ENCODE measurements around the gene KHSRP.
"Not testable (repeated sequence)": the region's sequence is repeated elsewhere in the genome, so short reads cannot be mapped to it uniquely, and the experiment has no call there.

Gene KHSRP

GRCh38 chr19:6450166-6450565, 25.6 kb upstream of the KHSRP start:
- no peak for DNase-seq

GRCh38 chr19:6448045-6448444, 23.4 kb upstream of the KHSRP start:
- DNase-seq: no peak

GRCh38 chr19:6446452-6446851, 21.8 kb upstream of the KHSRP start:
- DNase-seq: no peak

- no peak for DNase-seq
Observed at GRCh38 chr19:6443986-6444385, 19.4 kb upstream of the KHSRP start.

- DNase-seq: no peak
Observed at GRCh38 chr19:6442087-6442688, 17.6 kb upstream of the KHSRP start.

GRCh38 chr19:6440905-6441304, 16.3 kb upstream of the KHSRP start:
- DNase-seq: no peak

GRCh38 chr19:6439743-6440142, 15.1 kb upstream of the KHSRP start:
- DNase-seq: no peak

- no peak for DNase-seq
Observed at GRCh38 chr19:6433663-6434062, 9.1 kb upstream of the KHSRP start, which contains the start of gene SLC25A41. Gene SLC25A41, minus strand, starts transcription at chr19:6433763. Its CDS starts 70 bp downstream, at chr19:6433693.

GRCh38 chr19:6433165-6433564, 8.6 kb upstream of the KHSRP start:
- DNase-seq: no peak

GRCh38 chr19:6431891-6432290, 7.3 kb upstream of the KHSRP start:
- no peak for DNase-seq

GRCh38 chr19:6429419-6430221, 5.0 kb upstream of the KHSRP start:
- DNase-seq: no peak

GRCh38 chr19:6428692-6429418, 4.2 kb upstream of the KHSRP start:
- DNase-seq: not testable (repeated sequence)

GRCh38 chr19:6427131-6427530, 2.5 kb upstream of the KHSRP start:
- peak; percentile 43 for DNase-seq

GRCh38 chr19:6425732-6426620, 1.4 kb upstream of the KHSRP start:
- peak; percentile 53 for DNase-seq

GRCh38 chr19:6424939-6425731, 524 bp upstream of the KHSRP start:
- peak; percentile 100 for DNase-seq

- DNase-seq: peak; percentile 89
Observed at GRCh38 chr19:6423499-6424194, 964 bp downstream of the KHSRP start.

GRCh38 chr19:6421075-6422014, 3.3 kb downstream of the KHSRP start:
- no peak for DNase-seq

GRCh38 chr19:6418562-6418932, 6.1 kb downstream of the KHSRP start:
- no peak for DNase-seq

- peak; percentile 58 for DNase-seq
Observed at GRCh38 chr19:6417713-6418561, 6.7 kb downstream of the KHSRP start.

Measured in islet precursor cell (in vitro differentiated cells).